ENCODE data around the gene SPI1.
A peak's percentile ranks its signal among the peaks of the same experiment; 100 is the strongest.

Gene SPI1

DNA sequence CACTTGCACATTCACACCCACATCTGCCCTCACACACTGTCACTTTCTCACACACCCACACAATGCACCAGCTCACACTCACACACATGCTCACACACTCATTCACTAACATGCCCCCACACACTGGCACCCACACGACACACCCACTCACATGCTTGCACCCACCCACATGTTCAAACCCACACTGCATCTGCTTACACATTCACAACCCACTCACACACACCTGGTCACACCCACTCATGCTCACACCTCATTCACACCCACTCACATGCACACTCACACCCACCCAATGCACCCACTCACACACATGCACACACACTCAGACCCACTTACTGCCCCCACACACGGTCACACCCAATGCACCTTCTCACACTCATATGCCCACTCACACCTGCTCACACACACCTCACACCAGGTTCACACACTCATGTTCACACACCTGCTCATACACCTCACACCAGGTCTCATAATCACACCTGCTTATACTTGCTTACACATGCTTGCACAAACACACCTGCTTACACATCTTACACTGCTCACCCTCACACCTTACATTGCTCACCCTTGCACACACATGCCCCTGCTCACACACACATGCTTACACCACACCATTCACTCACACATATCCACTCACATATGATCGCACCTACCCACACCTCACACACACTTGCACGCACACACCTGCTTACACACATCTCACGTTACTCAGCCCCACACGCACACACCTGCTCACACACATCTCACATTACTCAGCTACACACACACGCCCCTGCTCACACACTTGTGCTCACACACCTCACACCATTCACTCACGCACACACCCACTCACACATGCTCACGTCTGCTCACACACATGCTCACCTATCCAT lies 22.0 kb downstream of the SPI1 start:
- TF ChIP-seq, protein P1, sequence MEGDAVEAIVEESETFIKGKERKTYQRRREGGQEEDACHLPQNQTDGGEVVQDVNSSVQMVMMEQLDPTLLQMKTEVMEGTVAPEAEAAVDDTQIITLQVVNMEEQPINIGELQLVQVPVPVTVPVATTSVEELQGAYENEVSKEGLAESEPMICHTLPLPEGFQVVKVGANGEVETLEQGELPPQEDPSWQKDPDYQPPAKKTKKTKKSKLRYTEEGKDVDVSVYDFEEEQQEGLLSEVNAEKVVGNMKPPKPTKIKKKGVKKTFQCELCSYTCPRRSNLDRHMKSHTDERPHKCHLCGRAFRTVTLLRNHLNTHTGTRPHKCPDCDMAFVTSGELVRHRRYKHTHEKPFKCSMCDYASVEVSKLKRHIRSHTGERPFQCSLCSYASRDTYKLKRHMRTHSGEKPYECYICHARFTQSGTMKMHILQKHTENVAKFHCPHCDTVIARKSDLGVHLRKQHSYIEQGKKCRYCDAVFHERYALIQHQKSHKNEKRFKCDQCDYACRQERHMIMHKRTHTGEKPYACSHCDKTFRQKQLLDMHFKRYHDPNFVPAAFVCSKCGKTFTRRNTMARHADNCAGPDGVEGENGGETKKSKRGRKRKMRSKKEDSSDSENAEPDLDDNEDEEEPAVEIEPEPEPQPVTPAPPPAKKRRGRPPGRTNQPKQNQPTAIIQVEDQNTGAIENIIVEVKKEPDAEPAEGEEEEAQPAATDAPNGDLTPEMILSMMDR (IDR thresholded peaks at IDR 0.05; ENCODE audit: unreplicated experiment in 3 of 3): no peak
- no peak overlapping the region for H3K4me3 Mint-ChIP-seq
- no peaks in the 10 kb centered on the region for H3K27me3 Mint-ChIP-seq (ENCODE audit: low read depth)
- H3K4me1 Mint-ChIP-seq: no peaks in the 10 kb centered on the region
- H3K9me3 Mint-ChIP-seq: no peaks in the 10 kb centered on the region
- H3K27ac Mint-ChIP-seq: no peak overlapping the region
- no peaks in the 10 kb centered on the region for H3K36me3 Mint-ChIP-seq (ENCODE audit: low read depth)

DNA sequence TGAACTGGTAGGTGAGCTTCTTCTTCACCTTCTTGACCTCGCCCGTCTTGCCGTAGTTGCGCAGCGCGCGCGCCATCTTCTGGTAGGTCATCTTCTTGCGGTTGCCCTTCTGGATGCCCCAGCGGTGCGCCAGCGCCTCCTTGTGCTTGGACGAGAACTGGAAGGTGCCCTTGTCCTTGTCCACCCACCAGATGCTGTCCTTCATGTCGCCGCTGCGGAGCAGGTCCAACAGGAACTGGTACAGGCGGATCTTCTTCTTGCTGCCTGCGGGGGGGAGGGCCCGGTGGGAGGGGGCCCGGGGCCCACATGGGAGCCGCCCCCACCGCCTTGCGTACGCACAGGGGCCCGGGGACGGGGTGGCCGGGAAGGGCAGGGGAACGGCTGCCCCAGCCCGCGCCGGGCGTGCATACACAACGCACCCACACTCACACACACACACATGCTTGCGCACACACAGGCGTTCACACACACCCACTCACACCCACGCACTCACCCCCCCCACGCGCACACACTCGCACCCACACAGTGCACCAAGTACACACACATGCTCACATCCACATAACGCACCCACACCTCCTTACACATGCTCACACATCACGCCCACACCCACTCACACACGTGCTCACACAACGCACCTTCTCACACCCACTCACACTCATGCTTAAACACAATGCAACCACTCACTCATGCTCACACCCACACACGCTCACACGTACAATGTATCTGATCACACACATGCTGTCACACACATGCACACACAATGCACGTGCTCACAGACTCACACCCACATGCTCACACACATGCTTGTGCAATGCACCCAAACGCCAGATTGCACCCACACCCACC lies 22.8 kb downstream of the SPI1 start:
- Mint-ChIP-seq H3K4me3 (peak overlapping the region; percentile 72 to 82 (median 81)), H3K27me3 (ENCODE audit: low read depth) (no peaks in the 10 kb centered on the region)

GRCh38 chr11:47354913-47355282 lies 23.4 kb downstream of the SPI1 start:
- H3K9me3 Mint-ChIP-seq: no peaks in the 10 kb centered on the region

More for the DNA sequence above, 22.8 kb downstream of the SPI1 start:
- Mint-ChIP-seq H3K4me1 (no peaks in the 10 kb centered on the region), H3K9me3 (no peaks in the 10 kb centered on the region), H3K27ac (peak overlapping the region in 2 of 3 experiments; percentile 53 to 60), H3K36me3 (ENCODE audit: low read depth) (no peaks in the 10 kb centered on the region)
- TF ChIP-seq, protein P1 (IDR thresholded peaks at IDR 0.05; ENCODE audit: unreplicated experiment in 3 of 3): peak; percentile 90 to 99 (median 91)

DNA sequence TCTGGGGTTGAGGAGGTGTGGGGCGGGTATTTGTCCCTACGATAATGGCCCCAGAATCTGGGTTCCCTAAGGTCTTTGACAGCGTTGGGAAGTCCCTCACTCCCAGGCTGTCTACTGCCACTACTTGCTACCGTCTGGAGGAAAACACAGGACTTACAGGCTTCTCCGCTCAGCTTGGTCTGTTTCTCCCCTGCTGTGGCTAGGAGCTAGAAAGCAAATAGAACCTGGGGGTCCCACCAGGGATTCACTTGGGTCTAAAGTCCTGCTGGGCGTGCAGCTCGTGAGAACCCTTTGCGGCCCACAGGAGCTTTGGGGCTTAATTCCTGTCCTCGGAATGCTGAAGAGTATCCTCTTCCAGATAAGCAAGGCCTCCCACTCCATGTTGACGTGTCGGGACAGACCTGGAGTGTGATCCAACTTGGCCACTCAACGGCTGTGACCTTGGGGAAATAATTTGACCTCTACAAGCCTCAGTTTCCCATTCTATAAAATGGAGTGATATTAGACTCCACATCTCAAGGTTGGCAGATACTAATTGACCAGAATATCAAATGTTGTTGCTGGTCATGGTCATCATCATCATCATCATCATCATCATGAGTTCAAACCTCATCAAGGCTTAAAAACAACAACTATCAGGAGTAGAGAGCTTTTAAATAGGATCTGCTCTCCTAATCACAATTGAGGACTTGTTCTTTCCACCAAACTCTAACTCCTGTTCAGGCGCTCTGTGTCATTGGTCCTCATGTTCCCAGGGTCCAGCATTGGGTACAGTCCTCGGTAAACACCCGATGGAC lies 24.2 kb downstream of the SPI1 start:
- no peaks in the 10 kb centered on the region for H3K9me3 Mint-ChIP-seq
- peak overlapping the region in 1 of 3 experiments; percentile 58 for H3K27ac Mint-ChIP-seq
- H3K4me3 Mint-ChIP-seq: peak overlapping the region; percentile 60 to 81 (median 64)
- H3K36me3 Mint-ChIP-seq (ENCODE audit: low read depth): no peaks in the 10 kb centered on the region
- H3K27me3 Mint-ChIP-seq (ENCODE audit: low read depth): no peaks in the 10 kb centered on the region
- H3K4me1 Mint-ChIP-seq: no peaks in the 10 kb centered on the region
- TF ChIP-seq, protein P1 (IDR thresholded peaks at IDR 0.05; ENCODE audit: unreplicated experiment in 3 of 3): no peak

More at GRCh38 chr11:47354913-47355282, 23.4 kb downstream of the SPI1 start:
- Mint-ChIP-seq H3K4me3 (peak overlapping the region; percentile 72 to 82 (median 81)), H3K27me3 (ENCODE audit: low read depth) (no peaks in the 10 kb centered on the region), H3K4me1 (no peaks in the 10 kb centered on the region), H3K36me3 (ENCODE audit: low read depth) (no peaks in the 10 kb centered on the region), H3K27ac (peak overlapping the region in 2 of 3 experiments; percentile 53 to 60)
- TF ChIP-seq, protein P1 (IDR thresholded peaks at IDR 0.05; ENCODE audit: unreplicated experiment in 3 of 3): no peak

GRCh38 chr11:47352556-47352955 lies 25.8 kb downstream of the SPI1 start, which contains the start of gene MYBPC3:
Gene MYBPC3, minus strand, starts transcription at chr11:47352702. Its CDS starts 55 bp downstream, at chr11:47352647.
- no peaks in the 10 kb centered on the region for H3K4me1 Mint-ChIP-seq
- no peaks in the 10 kb centered on the region for H3K9me3 Mint-ChIP-seq
- no peaks in the 10 kb centered on the region for H3K36me3 Mint-ChIP-seq (ENCODE audit: low read depth)
- TF ChIP-seq, protein P1 (IDR thresholded peaks at IDR 0.05; ENCODE audit: unreplicated experiment in 3 of 3): no peak
- H3K27ac Mint-ChIP-seq: no peak within 1 kb of the TSS
- no peaks in the 10 kb centered on the region for H3K27me3 Mint-ChIP-seq (ENCODE audit: low read depth)
- H3K4me3 Mint-ChIP-seq: no peak within 1 kb of the TSS

Data from nephron (organoid).